Left colon (tissue), 2 donors: ENCODE measurements around the gene PHACTR1. TPM values are rescaled to one million over a fixed set of nuclear protein-coding genes. Genes with fewer than 3 reads are reported as not detected.
"Not testable (repeated sequence)": the region's sequence is repeated elsewhere in the genome, so short reads cannot be mapped to it uniquely, and the experiment has no call there.

Experiments
- ATAC-seq: fragments of 200-7000 bp; cut with Tn5 transposase; one replicate; pipeline ENCODE4 v1.9.1; 2020; ENCODE audit warnings: mild to moderate bottlenecking, moderate library complexity
- DNase-seq, 2 donors: peaks; one replicate each; pipeline ENCODE4 v3.0.0-alpha.2; 2020
- intact Hi-C, 2 donors: fragments of 100-400 bp; cut with DNase I in 1 of 2; cut with micrococcal nuclease in 1 of 2; formaldehyde crosslinking; loops; one replicate each; pipeline versions ENCODE4 v1.11.2 to v1.14.0; 2022; cut with DNase I, micrococcal nuclease
- total RNA-seq, 2 donors: library from RNA; stranded (reverse); fragmentation: NEBNext Ultra II Directional; extraction: Animal tissue kit (Norgen Biotek cat#: 25700); gene quantifications; one replicate each; pipeline ENCODE4 v1.2.1, GENCODE V29; 2021
- donor health status: DM: no; HTN: no; CAD: no.
- donor health status: DM: yes; HTN: yes; CAD: no.

PHACTR1 gene
- total RNA-seq, 2 donors from 2014 or later: 1.5 to 3.7 TPM

- intact Hi-C loops: no loop called here
- ATAC-seq (no peak), DNase-seq (no peak)
Measured at GRCh38 chr6:13217206-13217905, 500.8 kb downstream of the PHACTR1 start.

- intact Hi-C loops: no loop called here
- no peak for ATAC-seq
- DNase-seq: no peak
Measured at GRCh38 chr6:13220266-13220665, 503.7 kb downstream of the PHACTR1 start.

GRCh38 chr6:13222048-13222447 lies 505.5 kb downstream of the PHACTR1 start:
- ATAC-seq (no peak), DNase-seq (no peak)
- intact Hi-C loops: no loop called here

GRCh38 chr6:13226071-13226470 lies 509.5 kb downstream of the PHACTR1 start:
- ATAC-seq (no peak), DNase-seq (no peak)
- intact Hi-C loops: no loop called here

- ATAC-seq (no peak), DNase-seq (no peak)
- intact Hi-C loops: no loop called here
Measured at GRCh38 chr6:13228264-13229204, 512.0 kb downstream of the PHACTR1 start.

- intact Hi-C loops: no loop called here
- ATAC-seq (no peak), DNase-seq (no peak)
Measured at GRCh38 chr6:13229205-13230085, 512.9 kb downstream of the PHACTR1 start.

- ATAC-seq: no peak
- intact Hi-C loops: no loop called here
- DNase-seq: no peak
Measured at GRCh38 chr6:13233106-13233505, 516.5 kb downstream of the PHACTR1 start.

GRCh38 chr6:13234130-13234529 lies 517.6 kb downstream of the PHACTR1 start:
- ATAC-seq (no peak), DNase-seq (no peak)
- intact Hi-C loops: no loop called here

GRCh38 chr6:13235339-13235738 lies 518.8 kb downstream of the PHACTR1 start:
- no peak for ATAC-seq
- intact Hi-C loops: no loop called here
- no peak for DNase-seq

- intact Hi-C loops: no loop called here
- DNase-seq (no peak), ATAC-seq (no peak)
Measured at GRCh38 chr6:13237318-13237717, 520.8 kb downstream of the PHACTR1 start.

GRCh38 chr6:13238017-13238416 lies 521.5 kb downstream of the PHACTR1 start:
- DNase-seq (no peak), ATAC-seq (no peak)
- intact Hi-C loops: no loop called here

- DNase-seq: no peak
- intact Hi-C loops: no loop called here
- no peak for ATAC-seq
Measured at GRCh38 chr6:13238640-13239216, 522.2 kb downstream of the PHACTR1 start.

- intact Hi-C loops: no loop called here
- ATAC-seq (no peak), DNase-seq (no peak)
Measured at GRCh38 chr6:13239530-13240455, 523.2 kb downstream of the PHACTR1 start.

- no peak for ATAC-seq
- intact Hi-C loops: no loop called here
- DNase-seq: no peak
Measured at GRCh38 chr6:13241364-13241763, 524.8 kb downstream of the PHACTR1 start.

GRCh38 chr6:13242178-13242577 lies 525.6 kb downstream of the PHACTR1 start:
- ATAC-seq: no peak

GRCh38 chr6:13242590-13242989 lies 526.0 kb downstream of the PHACTR1 start:
- intact Hi-C loops: no loop called here
- DNase-seq (no peak), ATAC-seq (no peak)

More at GRCh38 chr6:13242178-13242577, 525.6 kb downstream of the PHACTR1 start:
- DNase-seq: no peak
- intact Hi-C loops: no loop called here

- DNase-seq (no peak), ATAC-seq (no peak)
- intact Hi-C loops: no loop called here
Measured at GRCh38 chr6:13243033-13243432, 526.5 kb downstream of the PHACTR1 start.

- intact Hi-C loops, ATAC-seq: not testable (repeated sequence)
Measured at GRCh38 chr6:13243745-13244144, 527.2 kb downstream of the PHACTR1 start.

More at GRCh38 chr6:13243745-13244144, 527.2 kb downstream of the PHACTR1 start:
- DNase-seq: not testable (repeated sequence)
